Jurkat, Clone E6-1 (cell line): ENCODE measurements around the gene MAPK8IP3. TPM values are rescaled to one million over a fixed set of nuclear protein-coding genes. Genes with fewer than 3 reads are reported as not detected.

Experiments used
- DNase-seq: peaks from one replicate; pipeline ENCODE4 v3.0.0-alpha.2; 2011; ENCODE audit warnings: low read depth, low spot score
- H3K4me3 ChIP-seq: 2 replicates; pipeline ENCODE4 v1.5.1; 2011; ENCODE audit warnings: mild to moderate bottlenecking, low read length, control low read depth, moderate library complexity
- polyA plus RNA-seq: library from polyadenylated mRNA; unstranded; fragments of >200 nt; gene quantifications from one replicate; pipeline ENCODE4 v1.2.1, GENCODE V29; 2012; ENCODE audit warnings: missing spikeins; ENCODE audit not compliant: insufficient read length, insufficient read depth

Gene MAPK8IP3, protein sequence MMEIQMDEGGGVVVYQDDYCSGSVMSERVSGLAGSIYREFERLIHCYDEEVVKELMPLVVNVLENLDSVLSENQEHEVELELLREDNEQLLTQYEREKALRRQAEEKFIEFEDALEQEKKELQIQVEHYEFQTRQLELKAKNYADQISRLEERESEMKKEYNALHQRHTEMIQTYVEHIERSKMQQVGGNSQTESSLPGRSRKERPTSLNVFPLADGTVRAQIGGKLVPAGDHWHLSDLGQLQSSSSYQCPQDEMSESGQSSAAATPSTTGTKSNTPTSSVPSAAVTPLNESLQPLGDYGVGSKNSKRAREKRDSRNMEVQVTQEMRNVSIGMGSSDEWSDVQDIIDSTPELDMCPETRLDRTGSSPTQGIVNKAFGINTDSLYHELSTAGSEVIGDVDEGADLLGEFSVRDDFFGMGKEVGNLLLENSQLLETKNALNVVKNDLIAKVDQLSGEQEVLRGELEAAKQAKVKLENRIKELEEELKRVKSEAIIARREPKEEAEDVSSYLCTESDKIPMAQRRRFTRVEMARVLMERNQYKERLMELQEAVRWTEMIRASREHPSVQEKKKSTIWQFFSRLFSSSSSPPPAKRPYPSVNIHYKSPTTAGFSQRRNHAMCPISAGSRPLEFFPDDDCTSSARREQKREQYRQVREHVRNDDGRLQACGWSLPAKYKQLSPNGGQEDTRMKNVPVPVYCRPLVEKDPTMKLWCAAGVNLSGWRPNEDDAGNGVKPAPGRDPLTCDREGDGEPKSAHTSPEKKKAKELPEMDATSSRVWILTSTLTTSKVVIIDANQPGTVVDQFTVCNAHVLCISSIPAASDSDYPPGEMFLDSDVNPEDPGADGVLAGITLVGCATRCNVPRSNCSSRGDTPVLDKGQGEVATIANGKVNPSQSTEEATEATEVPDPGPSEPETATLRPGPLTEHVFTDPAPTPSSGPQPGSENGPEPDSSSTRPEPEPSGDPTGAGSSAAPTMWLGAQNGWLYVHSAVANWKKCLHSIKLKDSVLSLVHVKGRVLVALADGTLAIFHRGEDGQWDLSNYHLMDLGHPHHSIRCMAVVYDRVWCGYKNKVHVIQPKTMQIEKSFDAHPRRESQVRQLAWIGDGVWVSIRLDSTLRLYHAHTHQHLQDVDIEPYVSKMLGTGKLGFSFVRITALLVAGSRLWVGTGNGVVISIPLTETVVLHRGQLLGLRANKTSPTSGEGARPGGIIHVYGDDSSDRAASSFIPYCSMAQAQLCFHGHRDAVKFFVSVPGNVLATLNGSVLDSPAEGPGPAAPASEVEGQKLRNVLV (N-terminal part only)
- 45.7 TPM for polyA plus RNA-seq

DNA sequence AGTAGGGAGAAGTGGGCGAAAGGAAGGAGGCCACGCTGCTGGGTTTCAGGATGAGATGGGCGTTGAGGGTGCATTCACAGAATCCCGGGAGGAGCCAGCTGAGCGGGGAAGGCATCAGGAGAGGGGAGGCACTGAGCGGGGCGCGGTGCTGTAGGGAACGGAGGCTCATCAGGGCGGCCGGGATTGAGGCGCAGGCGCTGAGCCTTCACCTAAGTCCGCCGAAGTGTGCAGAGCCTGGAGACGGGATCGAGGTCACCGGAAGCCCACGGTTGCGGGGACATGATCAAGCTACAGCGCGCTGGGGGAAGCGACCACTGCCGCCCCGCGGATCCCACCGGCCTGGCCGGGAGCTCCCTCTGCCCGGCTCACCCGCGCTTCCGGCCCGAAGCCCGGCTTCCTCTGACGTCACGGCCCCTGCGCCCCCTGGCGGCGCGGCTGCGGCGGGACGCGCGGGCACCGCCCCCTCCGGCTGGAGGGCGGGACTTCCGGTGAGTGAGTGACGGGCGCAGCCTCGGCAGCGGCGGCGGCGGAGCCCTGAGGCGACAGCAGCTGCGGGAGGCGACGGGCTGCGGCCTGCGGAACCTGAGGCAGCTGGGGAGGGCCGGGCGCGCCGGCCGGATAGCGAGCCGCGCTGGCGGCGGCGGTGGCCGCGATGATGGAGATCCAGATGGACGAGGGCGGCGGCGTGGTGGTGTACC, at the start of gene MAPK8IP3:
Gene MAPK8IP3 (plus strand): TSS at position 508 of the 698 bp plus-strand sequence. CDS start 145 bp downstream, at position 653.
- H3K4me3 ChIP-seq: peak within 1 kb of the TSS; percentile 96
- peak; percentile 78 for DNase-seq

DNA sequence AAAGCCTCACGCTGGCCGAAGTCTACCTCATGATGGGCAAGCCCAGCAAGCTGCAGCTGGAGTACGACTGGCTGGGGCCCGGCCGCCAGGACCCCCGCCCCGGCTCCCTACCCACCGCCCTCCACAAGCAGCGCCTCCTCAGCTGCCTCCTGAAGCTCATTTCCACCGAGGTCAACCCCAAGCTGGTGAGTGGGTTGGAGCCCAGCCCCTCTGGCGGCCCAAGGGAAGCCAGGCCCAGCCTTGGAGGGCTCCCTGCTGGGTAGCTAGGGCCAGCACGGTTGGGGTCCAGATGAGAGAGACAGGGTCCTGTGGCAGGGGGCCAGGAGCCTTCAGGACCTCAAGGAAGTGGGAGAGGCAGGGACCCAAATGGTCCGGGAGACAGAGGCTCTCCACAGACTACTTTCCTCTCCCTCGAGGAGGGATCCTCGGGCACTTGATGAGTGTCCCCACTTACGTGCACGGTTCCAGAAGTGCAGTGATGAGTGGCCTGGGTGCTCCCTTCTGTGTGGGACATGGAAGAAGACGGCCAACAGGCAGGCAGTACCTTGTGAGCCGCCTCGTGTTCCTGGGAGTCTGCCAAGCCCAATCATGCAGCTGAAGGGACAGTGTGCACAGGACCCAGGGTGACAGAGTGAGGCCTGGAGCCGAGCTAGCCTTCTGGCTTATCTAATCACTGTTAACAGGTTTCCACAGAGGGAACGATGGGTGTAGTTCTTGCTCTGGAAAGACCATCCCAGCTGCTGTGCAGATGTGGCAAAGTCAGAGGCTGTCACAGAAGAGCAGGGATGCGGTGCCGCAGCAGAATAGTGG, 49.0 kb upstream of the MAPK8IP3 start:
- no peak for DNase-seq
- no peak overlapping the region for H3K4me3 ChIP-seq

DNA sequence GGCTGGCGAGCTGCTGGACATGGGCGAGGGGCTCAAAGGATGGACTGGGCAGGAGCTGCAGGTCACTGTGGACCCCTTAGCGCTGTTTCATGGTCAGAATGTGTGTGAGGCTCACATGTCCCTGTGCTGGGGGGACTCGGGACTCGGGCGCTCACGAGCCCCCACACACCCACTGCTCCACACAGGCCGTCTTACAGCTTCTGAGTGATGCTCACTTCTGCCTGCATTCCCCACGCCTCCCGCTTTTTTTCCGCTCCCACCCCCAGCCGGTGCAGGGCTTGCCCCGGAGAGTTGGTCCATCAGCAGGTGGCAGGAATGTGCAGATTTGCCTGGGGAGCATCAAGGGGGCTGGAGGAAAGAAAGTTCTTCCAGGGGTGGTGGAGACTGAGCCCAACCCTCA, 48.2 kb upstream of the MAPK8IP3 start:
- no peak for DNase-seq
- H3K4me3 ChIP-seq: no peak overlapping the region

GRCh38 chr16:1659031-1659430, 47.0 kb upstream of the MAPK8IP3 start:
- H3K4me3 ChIP-seq: no peak overlapping the region
- no peak for DNase-seq

GRCh38 chr16:1661826-1662225, 44.2 kb upstream of the MAPK8IP3 start:
- DNase-seq: no peak
- no peak overlapping the region for H3K4me3 ChIP-seq

GRCh38 chr16:1662543-1662942, 43.5 kb upstream of the MAPK8IP3 start:
- no peak for DNase-seq
- H3K4me3 ChIP-seq: no peak overlapping the region

DNA sequence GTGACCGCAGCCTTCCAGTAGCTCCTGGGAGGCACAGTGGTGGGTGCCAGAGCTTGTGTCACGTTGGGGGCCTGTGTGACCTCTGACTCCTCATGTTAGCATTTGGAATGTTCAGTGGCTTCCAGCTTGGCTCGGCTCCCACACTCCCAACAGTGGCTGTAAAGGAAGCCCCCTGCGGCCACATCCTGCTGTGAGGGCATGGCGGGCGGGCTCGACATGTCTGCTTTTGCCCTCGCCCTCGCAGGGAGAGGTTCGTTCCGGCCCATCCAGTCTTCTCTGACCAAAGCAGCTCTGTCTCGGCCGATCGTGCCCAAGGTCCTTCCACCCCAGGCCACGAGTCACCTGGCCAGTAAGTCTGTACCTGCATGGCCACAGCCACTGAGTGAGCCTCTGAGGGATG, 40.2 kb upstream of the MAPK8IP3 start:
- H3K4me3 ChIP-seq: no peak overlapping the region

GRCh38 chr16:1666316-1666715, 39.7 kb upstream of the MAPK8IP3 start:
- no peak overlapping the region for H3K4me3 ChIP-seq
- DNase-seq: no peak

More for the DNA sequence above, 40.2 kb upstream of the MAPK8IP3 start:
- no peak for DNase-seq

DNA sequence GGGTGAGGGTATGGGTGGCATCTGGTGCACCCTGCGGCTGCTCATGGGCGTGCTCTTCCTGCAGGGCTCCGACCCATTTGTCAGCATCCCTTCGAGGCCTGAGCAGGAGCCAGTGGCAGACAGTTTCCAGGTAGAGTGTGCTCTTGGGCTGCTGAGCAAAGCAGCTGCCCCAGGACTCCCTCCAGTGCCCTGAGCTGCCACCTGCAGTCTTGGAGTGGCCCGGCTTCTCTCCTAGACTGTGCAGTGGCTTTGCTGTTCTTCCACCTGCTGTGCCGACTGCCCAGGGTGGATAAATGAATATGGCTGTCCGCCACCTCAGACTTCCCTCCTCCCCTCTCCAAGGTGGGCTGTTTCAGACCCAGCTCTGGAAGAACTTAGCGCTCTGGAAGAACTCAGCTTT, 38.7 kb upstream of the MAPK8IP3 start:
- no peak for DNase-seq
- H3K4me3 ChIP-seq: no peak overlapping the region

GRCh38 chr16:1667916-1668315, 38.1 kb upstream of the MAPK8IP3 start:
- H3K4me3 ChIP-seq: no peak overlapping the region
- DNase-seq: no peak

GRCh38 chr16:1668612-1669319, 37.2 kb upstream of the MAPK8IP3 start:
- DNase-seq: no peak
- no peak overlapping the region for H3K4me3 ChIP-seq

DNA sequence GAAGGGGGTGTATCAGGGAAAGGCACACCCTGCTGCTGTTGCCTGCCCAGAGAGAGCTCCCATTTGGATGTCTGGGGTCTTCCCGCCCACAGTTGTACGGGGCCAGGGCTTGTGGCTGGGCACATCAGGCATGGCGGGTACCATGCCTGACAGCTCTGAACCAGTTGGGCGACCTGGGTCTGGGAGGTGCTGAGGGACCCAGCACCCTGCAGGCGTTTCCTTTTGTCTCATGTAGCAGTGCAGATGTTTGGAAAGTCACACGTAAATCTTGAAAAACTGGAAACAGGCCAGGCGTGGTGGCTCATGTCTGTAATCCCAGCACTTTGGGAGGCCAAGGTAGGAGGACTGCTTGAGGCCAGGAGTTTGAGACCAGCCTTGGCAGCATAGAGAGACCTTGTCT, 36.3 kb upstream of the MAPK8IP3 start:
- no peak overlapping the region for H3K4me3 ChIP-seq
- DNase-seq: no peak

GRCh38 chr16:1670371-1670770, 35.6 kb upstream of the MAPK8IP3 start:
- DNase-seq: no peak
- H3K4me3 ChIP-seq: no peak overlapping the region

GRCh38 chr16:1670866-1671265, 35.1 kb upstream of the MAPK8IP3 start:
- H3K4me3 ChIP-seq: no peak overlapping the region

GRCh38 chr16:1673424-1674151, 32.4 kb upstream of the MAPK8IP3 start:
- DNase-seq: no peak

More at GRCh38 chr16:1670866-1671265, 35.1 kb upstream of the MAPK8IP3 start:
- DNase-seq: no peak

DNA sequence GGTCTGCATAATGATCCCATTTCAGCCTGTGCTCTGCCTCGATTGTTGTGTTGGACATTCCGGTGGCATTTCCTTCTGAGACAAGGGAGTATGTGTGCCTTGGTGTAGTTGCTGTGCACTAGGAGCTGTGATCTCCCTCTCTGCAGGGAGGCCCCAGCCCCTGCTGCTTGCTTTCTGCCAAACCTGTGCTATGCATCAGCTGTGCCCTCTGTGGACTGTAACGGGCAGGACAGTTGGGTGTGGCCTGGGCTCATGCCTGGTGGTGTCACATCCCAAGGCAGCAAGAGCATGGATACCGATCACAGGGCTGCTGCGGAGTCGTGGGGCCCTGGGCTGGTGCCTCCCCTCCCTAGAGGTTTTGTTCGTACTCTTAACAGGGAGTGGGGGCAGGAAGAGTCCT, 31.7 kb upstream of the MAPK8IP3 start:
- no peak overlapping the region for H3K4me3 ChIP-seq
- DNase-seq: no peak

More at GRCh38 chr16:1673424-1674151, 32.4 kb upstream of the MAPK8IP3 start:
- no peak overlapping the region for H3K4me3 ChIP-seq
